Measurements from ENCODE around the gene MEGF6. TPM values are rescaled to one million over a fixed set of nuclear protein-coding genes. Genes with fewer than 3 reads are reported as not detected.

The MEGF6 gene
- total RNA-seq, 1 experiment from 2014 or later: 65.3 TPM

GRCh38 chr1:3441410-3441847 is 169.9 kb downstream of the MEGF6 start:
- Histone ChIP-seq H3K79me2 (ENCODE audit: low read depth) (no peaks in the 10 kb centered on the region), H3K9me2 (ENCODE audit: insufficient read depth) (no peaks in the 10 kb centered on the region), H3K9me3 (ENCODE audit: insufficient read depth, low read depth) (peaks cover 4% of the 10 kb centered on the region; the same call in 1 of the 2 replicates), H3F3A (ENCODE audit: insufficient read depth, low read depth) (no peaks in the 10 kb centered on the region), H2AFZ (no peak overlapping the region), H4K20me1 (ENCODE audit: insufficient read depth) (no peaks in the 10 kb centered on the region), H3K4me1 (replicated peaks; ENCODE audit: insufficient read depth) (no peaks in the 10 kb centered on the region), H3K36me3 (ENCODE audit: low read depth) (no peaks in the 10 kb centered on the region), H3K4me2 (no peak overlapping the region), H3K27me3 (ENCODE audit: insufficient read depth, low read depth) (peaks cover 80% of the 10 kb centered on the region), H3K27ac (no peak overlapping the region), H3K4me3 (no peak overlapping the region)
- POLR2A ChIA-PET (ENCODE audit: unreplicated experiment): no interaction called here
- CTCF ChIA-PET: no interaction called here
- BruUV-seq (replicated peaks): no TSS peak
- TF ChIP-seq EZH2 (IDR thresholded peaks at IDR 0.05; ENCODE audit: low read depth) (no peak), CTCF (conservative IDR thresholded peaks at IDR 0.05) (no peak)
- no peak for DNase-seq
- intact Hi-C loops (cut with micrococcal nuclease; ENCODE audit: unreplicated experiment): no loop called here

GRCh38 chr1:3440711-3441409 is 170.4 kb downstream of the MEGF6 start:
- intact Hi-C loops (cut with micrococcal nuclease; ENCODE audit: unreplicated experiment): no loop called here
- BruUV-seq (replicated peaks): no TSS peak
- ChIA-PET POLR2A (ENCODE audit: unreplicated experiment) (no interaction called here), CTCF (no interaction called here)
- H3K4me1 ChIP-seq (replicated peaks; ENCODE audit: insufficient read depth): no peaks in the 10 kb centered on the region
- H3K36me3 ChIP-seq (ENCODE audit: low read depth): no peaks in the 10 kb centered on the region
- no peaks in the 10 kb centered on the region for H3K79me2 ChIP-seq (ENCODE audit: low read depth)
- TF ChIP-seq CTCF (conservative IDR thresholded peaks at IDR 0.05) (no peak), EZH2 (IDR thresholded peaks at IDR 0.05; ENCODE audit: low read depth) (no peak)
- no peak for DNase-seq
- no peak overlapping the region for H2AFZ ChIP-seq
- no peak overlapping the region for H3K4me2 ChIP-seq
- no peaks in the 10 kb centered on the region for H3K9me3 ChIP-seq (ENCODE audit: insufficient read depth, low read depth)
- no peak overlapping the region for H3K27ac ChIP-seq
- H3K4me3 ChIP-seq: no peak overlapping the region
- peaks cover 85% of the 10 kb centered on the region for H3K27me3 ChIP-seq (ENCODE audit: insufficient read depth, low read depth)
- no peaks in the 10 kb centered on the region for H4K20me1 ChIP-seq (ENCODE audit: insufficient read depth)
- no peaks in the 10 kb centered on the region for H3F3A ChIP-seq (ENCODE audit: insufficient read depth, low read depth)
- no peaks in the 10 kb centered on the region for H3K9me2 ChIP-seq (ENCODE audit: insufficient read depth)

- Histone ChIP-seq H3K4me3 (no peak overlapping the region), H3K36me3 (ENCODE audit: low read depth) (no peaks in the 10 kb centered on the region), H3K4me2 (no peak overlapping the region), H3F3A (ENCODE audit: insufficient read depth, low read depth) (0 out of 2 replicates have a peak, but pooled peaks cover under 1% of the 10 kb centered on the region), H4K20me1 (ENCODE audit: insufficient read depth) (no peaks in the 10 kb centered on the region), H2AFZ (no peak overlapping the region), H3K27me3 (ENCODE audit: insufficient read depth, low read depth) (peaks cover 86% of the 10 kb centered on the region), H3K9me2 (ENCODE audit: insufficient read depth) (no peaks in the 10 kb centered on the region), H3K9me3 (ENCODE audit: insufficient read depth, low read depth) (no peaks in the 10 kb centered on the region), H3K79me2 (ENCODE audit: low read depth) (no peaks in the 10 kb centered on the region), H3K27ac (no peak overlapping the region), H3K4me1 (replicated peaks; ENCODE audit: insufficient read depth) (no peaks in the 10 kb centered on the region)
- BruUV-seq (replicated peaks): no TSS peak
- ChIA-PET CTCF (no interaction called here), POLR2A (ENCODE audit: unreplicated experiment) (no interaction called here)
- TF ChIP-seq CTCF (conservative IDR thresholded peaks at IDR 0.05) (no peak), EZH2 (IDR thresholded peaks at IDR 0.05; ENCODE audit: low read depth) (no peak)
- intact Hi-C loops (cut with micrococcal nuclease; ENCODE audit: unreplicated experiment): no loop called here
- DNase-seq: no peak
Measured at GRCh38 chr1:3440300-3440681, 171.0 kb downstream of the MEGF6 start.

Small RNA genes lying within 50 kb of the gene (microRNA-seq; reads per million reads assigned to microRNA genes)
- 2.7 reads per million for gene MIR551A (ENCODE audit: borderline number of aligned reads, borderline replicate concordance)

Other genes with a start within 250 kb of the MEGF6 start
- 25.1 and 29.1 TPM in 2 replicates for gene ARHGEF16, start 156.8 kb downstream of the MEGF6 start, total RNA-seq (2021)
- 41.4 and 44.9 TPM in 2 replicates for gene TPRG1L, start 13.5 kb upstream of the MEGF6 start, total RNA-seq (2021)
- 23.8 and 25.5 TPM in 2 replicates for gene WRAP73, start 38.6 kb upstream of the MEGF6 start, total RNA-seq (2021)
- gene TP73, start 41.0 kb upstream of the MEGF6 start, total RNA-seq (2021): 6.2 and 6.9 TPM in 2 replicates
- not detected in 2 replicates for gene CCDC27, start 140.9 kb upstream of the MEGF6 start, total RNA-seq (2021)
- 5.9 and 13.2 TPM in 2 replicates for gene SMIM1, start 161.2 kb upstream of the MEGF6 start, total RNA-seq (2021)
- 34.2 and 35.5 TPM in 2 replicates for gene LRRC47, start 185.0 kb upstream of the MEGF6 start, total RNA-seq (2021)
- 47.7 and 57.7 TPM in 2 replicates for gene CEP104, start 245.7 kb upstream of the MEGF6 start, total RNA-seq (2021)
- gene DFFB, start 246.0 kb upstream of the MEGF6 start, total RNA-seq (2021): 4.7 and 5.9 TPM in 2 replicates

All from PC-9 (cell line).